Esophagus mucosa (tissue), 1 donor: ENCODE data around the gene FUBP1. TPM values are rescaled to one million over a fixed set of nuclear protein-coding genes. Genes with fewer than 3 reads are reported as not detected.
A peak's percentile ranks its signal among the peaks of the same experiment; 100 is the strongest.
"Not testable (repeated sequence)": the region's sequence is repeated elsewhere in the genome, so short reads cannot be mapped to it uniquely, and the experiment has no call there.

Source experiments
- ATAC-seq: fragments of 200-7000 bp; cut with Tn5 transposase; one replicate; pipeline ENCODE4 v1.9.1; 2020
- total RNA-seq: library from RNA; stranded (reverse); gene quantifications from one replicate; pipeline ENCODE4 v1.2.4, GENCODE V29; 2023
- donor health status: DM: yes; HTN: yes; CAD: no.

FUBP1 gene
- total RNA-seq, result 41.9 TPM

GRCh38 chr1:77978969-77979876 lies at the start of gene FUBP1:
Gene FUBP1, minus strand, starts transcription at chr1:77979072. Its CDS starts 68 bp downstream, at chr1:77979004.
- ATAC-seq, result peak; percentile 93

GRCh38 chr1:78021134-78021533 lies 42.3 kb upstream of the FUBP1 start:
- not testable (repeated sequence) for ATAC-seq

GRCh38 chr1:78019024-78019423 lies 40.2 kb upstream of the FUBP1 start:
- ATAC-seq, result no peak

- no peak for ATAC-seq
Observed at GRCh38 chr1:78015148-78015547, 36.3 kb upstream of the FUBP1 start.

GRCh38 chr1:78011050-78011449 lies 32.2 kb upstream of the FUBP1 start:
- ATAC-seq, result no peak

- ATAC-seq, result no peak
Observed at GRCh38 chr1:78009836-78010235, 31.0 kb upstream of the FUBP1 start.

- no peak for ATAC-seq
Observed at GRCh38 chr1:78009276-78009675, 30.4 kb upstream of the FUBP1 start.

- no peak for ATAC-seq
Observed at GRCh38 chr1:78007677-78008341, 28.9 kb upstream of the FUBP1 start.

GRCh38 chr1:78006521-78006920 lies 27.6 kb upstream of the FUBP1 start:
- no peak for ATAC-seq

GRCh38 chr1:78005755-78006154 lies 26.9 kb upstream of the FUBP1 start:
- peak; percentile 30 for ATAC-seq

GRCh38 chr1:78005448-78005722 lies 26.5 kb upstream of the FUBP1 start:
- no peak for ATAC-seq

- ATAC-seq, result peak; percentile 100
Observed at GRCh38 chr1:78004719-78005447, 26.0 kb upstream of the FUBP1 start, which contains the start of gene DNAJB4. Gene DNAJB4, plus strand, starts transcription at chr1:78004939. Its CDS starts 172 bp downstream, at chr1:78005111.

GRCh38 chr1:78003882-78004718 lies 25.2 kb upstream of the FUBP1 start:
- peak; percentile 64 for ATAC-seq

- no peak for ATAC-seq
Observed at GRCh38 chr1:78003070-78003746, 24.3 kb upstream of the FUBP1 start.

GRCh38 chr1:78000536-78000935 lies 21.7 kb upstream of the FUBP1 start:
- ATAC-seq, result not testable (repeated sequence)

GRCh38 chr1:77996734-77997133 lies 17.9 kb upstream of the FUBP1 start:
- no peak for ATAC-seq

GRCh38 chr1:77994117-77994705 lies 15.3 kb upstream of the FUBP1 start:
- ATAC-seq, result no peak

GRCh38 chr1:77991638-77992037 lies 12.8 kb upstream of the FUBP1 start:
- peak; percentile 80 for ATAC-seq

GRCh38 chr1:77990629-77991204 lies 11.8 kb upstream of the FUBP1 start:
- peak; percentile 71 for ATAC-seq

- ATAC-seq, result no peak
Observed at GRCh38 chr1:77989744-77990143, 10.9 kb upstream of the FUBP1 start.

GRCh38 chr1:77987919-77988318 lies 9.0 kb upstream of the FUBP1 start:
- ATAC-seq, result no peak
